ENCODE results near the gene SEC24C. TPM values are rescaled to one million over a fixed set of nuclear protein-coding genes. Genes with fewer than 3 reads are reported as not detected.

Gene SEC24C
- polyA plus RNA-seq, 6 donors from 2014 or later = 20.3 to 39.4 (median 28.2) TPM

DNA sequence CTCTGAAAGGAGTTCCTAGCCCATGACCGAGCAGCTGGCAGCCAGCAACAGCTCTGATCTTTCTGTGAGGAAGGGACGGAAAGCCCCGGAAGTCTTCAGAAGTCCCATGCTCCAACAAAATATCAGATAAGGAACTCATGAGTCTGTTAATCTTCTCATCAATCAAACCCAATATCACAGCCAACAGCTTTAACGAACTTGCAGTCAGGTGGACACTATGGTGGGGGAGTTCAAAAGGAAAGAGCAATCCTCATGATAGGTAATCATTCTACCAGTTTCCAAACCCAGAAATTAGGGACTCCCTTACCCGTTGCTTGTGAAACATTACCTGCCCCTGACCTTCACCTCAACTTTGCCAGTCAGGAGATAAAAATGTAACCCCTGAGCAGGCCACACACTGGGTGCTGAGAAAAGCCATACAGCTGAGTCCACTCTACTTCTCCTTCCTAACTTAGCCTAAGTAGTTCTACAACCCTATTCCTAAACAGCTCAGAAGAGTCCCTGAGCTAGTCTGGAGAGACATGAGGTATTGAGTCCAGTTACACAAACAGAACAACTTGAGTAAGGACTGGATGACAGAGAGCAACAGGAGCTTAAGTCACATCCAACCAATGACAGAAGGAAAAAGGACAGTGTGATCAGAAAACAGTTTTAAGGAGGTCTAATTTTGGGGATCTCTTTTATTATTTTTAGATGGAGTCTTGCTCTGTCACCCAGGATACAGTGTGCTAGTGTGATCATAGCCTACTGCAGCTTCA lies 65.1 kb downstream of the SEC24C start:
- DNase-seq = no peak
- peaks cover 4 to 23% of the 10 kb centered on the region in 2 donors for H3K36me3 Mint-ChIP-seq
- peaks cover 0 to 2% (median 0%) of the 10 kb centered on the region in 7 donors for H3K9me3 Mint-ChIP-seq
- peak overlapping the region in 4 of 6 donors; percentile 25 to 85 (median 78) for H3K27ac Mint-ChIP-seq
- peaks cover 22 to 51% (median 40%) of the 10 kb centered on the region in 3 donors for H3K4me1 Mint-ChIP-seq
- no peak for ATAC-seq (ENCODE audit: low read depth in 2 of 2)
- H3K27me3 Mint-ChIP-seq = no peaks in the 10 kb centered on the region
- peak overlapping the region in 7 of 8 donors; percentile 65 to 94 (median 85) for H3K4me3 Mint-ChIP-seq

DNA sequence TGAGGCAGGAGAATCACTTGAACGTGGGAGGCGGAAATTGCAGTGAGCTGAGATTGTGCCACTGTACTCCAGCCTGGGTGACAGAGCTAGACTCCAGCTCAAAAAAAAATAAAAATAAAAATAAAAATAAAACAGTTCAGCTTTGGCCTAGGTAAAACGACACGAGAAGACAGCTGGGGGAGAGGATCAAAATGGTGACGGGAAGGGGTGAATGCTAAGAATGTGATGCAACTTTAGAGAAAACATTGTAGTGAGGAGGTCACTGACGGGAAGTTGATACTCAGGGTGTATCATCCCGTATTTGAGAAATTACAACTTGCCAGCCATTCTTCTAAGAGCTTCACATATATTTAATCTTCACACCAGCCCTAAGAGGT lies 66.2 kb downstream of the SEC24C start:
- H3K36me3 Mint-ChIP-seq = peaks cover 4 to 23% of the 10 kb centered on the region in 2 donors
- H3K4me3 Mint-ChIP-seq = peak overlapping the region; percentile 79 to 94 (median 86)
- ATAC-seq (ENCODE audit: low read depth in 2 of 2) (no peak), DNase-seq (no peak)
- H3K9me3 Mint-ChIP-seq = peaks cover 0 to 2% (median 0%) of the 10 kb centered on the region in 7 donors
- H3K4me1 Mint-ChIP-seq = peaks cover 22 to 49% (median 39%) of the 10 kb centered on the region in 3 donors
- peak overlapping the region in 5 of 6 donors; percentile 74 to 97 (median 88) for H3K27ac Mint-ChIP-seq
- H3K27me3 Mint-ChIP-seq = no peaks in the 10 kb centered on the region

DNA sequence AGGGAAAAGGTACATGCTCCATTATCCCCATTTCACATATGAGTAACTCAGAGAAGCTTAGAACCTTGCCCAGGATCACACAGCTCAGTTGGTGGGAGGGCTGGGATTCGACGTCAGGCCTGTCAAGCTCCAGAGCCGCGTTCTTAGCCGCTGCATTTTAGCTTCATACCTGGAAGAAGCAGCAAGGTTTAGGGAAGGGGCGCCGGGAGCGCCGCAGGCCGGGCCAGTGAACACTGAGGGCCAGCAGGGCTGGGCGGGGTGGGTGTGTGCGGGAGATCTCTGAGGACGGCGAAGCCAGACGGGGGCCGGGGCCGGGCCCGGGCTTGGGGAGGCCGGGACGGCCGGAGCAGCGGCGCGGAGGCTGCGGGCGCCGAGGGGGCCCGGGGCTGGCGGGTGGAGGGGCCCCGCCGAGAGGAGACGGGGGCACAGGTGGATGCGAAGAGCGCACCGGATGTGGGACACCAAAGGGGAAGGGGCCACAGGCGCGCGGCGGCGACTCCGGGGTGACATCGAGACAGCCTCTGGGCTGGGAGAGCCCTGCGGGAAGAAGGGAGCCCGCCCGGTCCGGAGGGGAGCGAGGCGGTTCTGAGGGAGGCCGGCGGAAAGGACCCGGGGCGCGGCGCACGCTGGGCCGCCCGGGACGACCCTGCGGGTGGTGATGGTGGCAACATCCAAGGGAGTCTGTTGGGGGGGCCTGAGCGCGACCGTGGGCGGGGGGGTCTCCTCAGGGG lies 66.7 kb downstream of the SEC24C start:
- Mint-ChIP-seq H3K27ac (peak overlapping the region in 5 of 6 donors; percentile 85 to 97 (median 88)), H3K9me3 (peaks cover 0 to 2% (median 0%) of the 10 kb centered on the region in 7 donors), H3K4me3 (peak overlapping the region; percentile 79 to 94 (median 86)), H3K36me3 (peaks cover 4 to 18% of the 10 kb centered on the region in 2 donors), H3K4me1 (peaks cover 22 to 43% (median 39%) of the 10 kb centered on the region in 3 donors), H3K27me3 (no peaks in the 10 kb centered on the region)
- ATAC-seq (ENCODE audit: low read depth in 2 of 2) = peak; percentile 26
- peak; percentile 60 for DNase-seq

DNA sequence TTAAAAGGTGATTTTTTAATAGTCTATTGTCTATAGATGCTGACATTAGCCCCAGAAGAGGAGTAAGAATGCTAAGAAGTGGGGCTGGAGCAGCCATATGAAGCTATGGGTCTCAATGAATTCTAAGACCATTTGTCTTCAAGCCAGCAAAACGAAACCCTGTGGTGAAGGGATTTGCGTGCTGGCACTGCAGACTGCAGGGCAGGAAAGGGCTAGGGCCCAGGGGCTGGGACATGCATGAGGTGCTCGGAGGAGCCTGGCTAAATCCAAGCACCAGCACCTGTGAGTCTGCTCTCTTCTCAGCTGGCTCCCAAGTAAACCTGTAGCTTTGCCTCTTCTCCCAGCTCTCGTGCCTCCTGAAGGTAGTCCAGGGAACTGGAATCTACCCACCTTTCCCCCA lies 68.5 kb downstream of the SEC24C start:
- Mint-ChIP-seq H3K4me3 (peak overlapping the region in 6 of 8 donors; percentile 44 to 85 (median 56)), H3K27ac (peak overlapping the region; percentile 15 to 92 (median 78)), H3K36me3 (peaks cover under 1 to 4% of the 10 kb centered on the region in 2 donors), H3K4me1 (peaks cover 11 to 28% (median 26%) of the 10 kb centered on the region in 3 donors), H3K9me3 (peaks cover 0 to 2% (median 0%) of the 10 kb centered on the region in 7 donors), H3K27me3 (no peaks in the 10 kb centered on the region)
- DNase-seq (no peak), ATAC-seq (ENCODE audit: low read depth in 2 of 2) (no peak)

DNA sequence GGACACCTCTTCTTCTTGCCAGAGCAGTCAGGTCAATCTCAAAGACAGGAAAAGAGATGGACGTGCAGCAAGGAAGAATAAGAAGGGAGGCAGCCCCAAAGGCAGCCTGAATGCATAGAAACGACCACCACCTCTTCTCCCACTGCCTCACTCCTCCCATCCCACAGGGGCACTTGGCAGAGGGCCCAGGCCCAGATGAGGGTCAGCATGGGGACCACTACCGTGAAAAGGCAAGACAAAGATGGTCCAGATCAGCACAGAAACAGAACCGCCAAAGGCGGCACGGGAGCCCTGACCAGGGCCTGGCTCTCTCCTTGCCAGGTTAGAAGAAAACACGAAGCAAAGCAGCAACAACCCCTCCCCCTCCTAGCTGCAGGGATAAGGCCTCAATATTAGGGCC lies 69.2 kb downstream of the SEC24C start:
- Mint-ChIP-seq H3K27ac (peak overlapping the region in 2 of 6 donors; percentile 43 to 86), H3K9me3 (peaks cover 0 to 2% (median 0%) of the 10 kb centered on the region in 7 donors), H3K27me3 (no peaks in the 10 kb centered on the region), H3K4me1 (peaks cover 11 to 26% (median 26%) of the 10 kb centered on the region in 3 donors), H3K4me3 (peak overlapping the region in 2 of 8 donors; percentile 45 to 84), H3K36me3 (peaks cover 0 to 4% of the 10 kb centered on the region in 2 donors)
- DNase-seq = no peak
- ATAC-seq (ENCODE audit: low read depth in 2 of 2) = no peak

DNA sequence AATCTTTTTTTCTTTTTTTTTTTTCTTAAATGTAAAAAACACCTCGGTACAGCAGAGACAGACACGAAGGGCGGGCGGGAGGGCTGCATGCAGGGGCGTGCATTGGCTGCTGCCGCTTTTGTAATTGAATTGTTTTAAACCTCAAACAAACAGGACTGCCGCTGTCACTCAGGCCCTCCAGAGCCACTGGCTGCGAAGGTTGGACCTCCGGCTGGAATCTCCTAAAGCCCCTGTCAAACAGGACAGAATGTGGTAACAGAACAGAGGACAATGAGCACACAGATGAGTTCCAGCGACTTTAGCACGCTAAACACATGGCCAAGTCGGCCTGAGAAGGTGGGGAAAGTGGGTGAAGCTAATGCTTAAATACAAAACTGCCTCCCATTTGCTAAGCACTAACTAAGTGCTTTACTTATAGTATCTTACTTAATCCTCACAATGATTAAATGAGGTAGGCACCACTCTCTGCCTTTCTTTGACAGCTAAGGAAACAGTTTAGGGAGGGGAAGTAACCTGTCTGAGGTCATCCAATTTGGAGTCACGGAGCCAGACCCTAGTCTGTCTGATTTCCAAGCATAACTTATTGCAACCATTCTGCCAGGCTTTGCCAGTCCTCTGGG lies 70.2 kb downstream of the SEC24C start:
- no peak for DNase-seq
- H3K9me3 Mint-ChIP-seq = peaks cover 0 to 2% (median 0%) of the 10 kb centered on the region in 7 donors
- H3K36me3 Mint-ChIP-seq = peaks cover 0 to 4% of the 10 kb centered on the region in 2 donors
- no peak for ATAC-seq (ENCODE audit: low read depth in 2 of 2)
- H3K27ac Mint-ChIP-seq = no peak overlapping the region
- H3K4me3 Mint-ChIP-seq = no peak overlapping the region
- no peaks in the 10 kb centered on the region for H3K27me3 Mint-ChIP-seq
- peaks cover 3 to 18% (median 15%) of the 10 kb centered on the region in 3 donors for H3K4me1 Mint-ChIP-seq

DNA sequence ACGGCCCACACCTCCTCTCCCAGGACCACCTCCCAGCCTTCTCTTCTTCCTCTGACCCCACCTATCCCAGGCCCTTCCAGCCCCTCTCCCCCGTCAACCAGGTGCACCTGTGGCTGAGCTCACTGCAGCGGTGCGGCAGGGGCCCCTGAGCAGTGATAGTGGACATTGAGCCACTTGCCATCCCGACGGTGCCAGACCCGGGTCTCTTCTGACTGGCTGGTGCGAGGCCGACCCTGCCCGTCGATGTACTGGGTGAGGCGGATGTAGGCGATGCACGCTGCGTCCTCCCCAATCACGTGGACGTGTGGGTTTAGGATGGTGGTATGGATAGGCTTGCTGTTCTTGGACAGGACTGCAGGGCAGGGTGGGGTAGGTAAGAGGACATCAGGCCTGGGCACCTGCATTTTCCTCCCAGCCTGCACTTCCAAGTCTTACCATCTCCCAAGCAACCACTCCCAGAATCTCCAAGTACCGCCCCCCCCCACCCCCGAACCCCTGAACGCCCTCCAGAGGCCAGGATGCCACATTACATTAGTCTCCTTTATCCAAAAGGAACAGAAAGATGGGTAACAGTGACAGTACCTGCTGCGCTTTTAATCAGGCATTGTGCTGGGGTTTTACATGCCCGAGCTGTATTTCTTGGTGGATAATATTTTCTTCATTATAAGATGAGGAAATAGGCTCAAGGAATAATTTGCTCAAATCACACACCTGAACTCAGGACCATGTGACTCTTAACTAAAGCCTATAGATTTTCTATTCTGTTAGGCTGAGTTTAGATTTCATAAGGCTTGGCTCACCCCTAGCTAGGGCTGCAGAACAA lies 70.9 kb downstream of the SEC24C start:
- Mint-ChIP-seq H3K27ac (no peak overlapping the region), H3K9me3 (peaks cover 0 to 2% (median 0%) of the 10 kb centered on the region in 7 donors), H3K4me3 (no peak overlapping the region), H3K27me3 (no peaks in the 10 kb centered on the region), H3K36me3 (peaks cover 0 to 4% of the 10 kb centered on the region in 2 donors), H3K4me1 (peaks cover 0 to 11% (median 9%) of the 10 kb centered on the region in 3 donors)
- no peak for ATAC-seq (ENCODE audit: low read depth in 2 of 2)
- DNase-seq = no peak

GRCh38 chr10:73815719-73816030 lies 71.5 kb downstream of the SEC24C start:
- DNase-seq (no peak), ATAC-seq (ENCODE audit: low read depth in 2 of 2) (no peak)
- H3K36me3 Mint-ChIP-seq = peaks cover 0 to 4% of the 10 kb centered on the region in 2 donors
- no peak overlapping the region for H3K27ac Mint-ChIP-seq
- no peak overlapping the region for H3K4me3 Mint-ChIP-seq
- no peaks in the 10 kb centered on the region for H3K27me3 Mint-ChIP-seq
- H3K9me3 Mint-ChIP-seq = peaks cover 0 to 2% (median 0%) of the 10 kb centered on the region in 7 donors
- H3K4me1 Mint-ChIP-seq = peaks cover 0 to 10% (median 6%) of the 10 kb centered on the region in 3 donors

DNA sequence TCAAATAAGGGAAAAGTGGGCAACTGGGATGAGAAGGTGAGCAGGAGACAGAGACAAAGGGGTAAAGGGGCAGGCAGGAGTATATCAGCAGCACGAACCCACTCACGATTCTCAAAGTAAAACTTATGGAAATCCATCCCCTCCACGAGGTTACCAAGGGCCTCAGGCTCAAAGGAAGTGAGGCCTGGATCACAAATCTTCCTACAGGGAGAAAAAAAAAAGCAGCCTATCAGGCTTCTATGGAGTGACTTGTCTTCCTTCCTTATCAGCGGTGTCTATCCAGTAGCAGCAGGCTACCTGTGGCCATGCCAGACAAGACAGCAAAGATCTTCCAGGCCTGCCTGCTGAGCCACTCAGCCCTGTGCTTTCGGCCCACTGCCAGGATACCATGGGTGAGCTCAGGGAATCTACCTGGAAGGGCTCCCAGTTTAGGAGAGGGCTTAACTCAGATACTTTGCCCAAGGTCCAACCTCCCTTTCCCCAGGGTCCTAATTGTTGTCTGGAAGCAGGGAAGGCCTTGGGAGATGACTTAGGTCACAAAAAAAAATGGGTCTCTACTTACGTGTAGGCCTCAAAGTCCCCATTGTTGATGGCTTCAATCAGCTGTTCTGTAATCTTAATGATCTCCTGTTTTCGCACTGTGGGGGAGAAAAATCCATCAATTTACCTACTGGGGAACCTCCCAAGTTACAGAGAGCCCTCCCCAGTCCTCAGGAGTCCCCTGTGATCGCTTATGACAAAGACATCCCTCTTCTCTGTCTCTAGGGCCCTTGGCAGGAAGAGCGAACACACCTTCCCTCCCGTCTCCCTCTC lies 73.0 kb downstream of the SEC24C start:
- peaks cover 0 to 10% (median 4%) of the 10 kb centered on the region in 3 donors for H3K4me1 Mint-ChIP-seq
- DNase-seq (no peak), ATAC-seq (ENCODE audit: low read depth in 2 of 2) (no peak)
- peaks cover 0 to 2% (median 0%) of the 10 kb centered on the region in 7 donors for H3K9me3 Mint-ChIP-seq
- peaks cover 0 to 4% of the 10 kb centered on the region in 2 donors for H3K36me3 Mint-ChIP-seq
- peak overlapping the region in 2 of 6 donors; percentile 47 to 58 for H3K27ac Mint-ChIP-seq
- no peaks in the 10 kb centered on the region for H3K27me3 Mint-ChIP-seq
- peak overlapping the region in 1 of 8 donors; percentile 56 for H3K4me3 Mint-ChIP-seq

DNA sequence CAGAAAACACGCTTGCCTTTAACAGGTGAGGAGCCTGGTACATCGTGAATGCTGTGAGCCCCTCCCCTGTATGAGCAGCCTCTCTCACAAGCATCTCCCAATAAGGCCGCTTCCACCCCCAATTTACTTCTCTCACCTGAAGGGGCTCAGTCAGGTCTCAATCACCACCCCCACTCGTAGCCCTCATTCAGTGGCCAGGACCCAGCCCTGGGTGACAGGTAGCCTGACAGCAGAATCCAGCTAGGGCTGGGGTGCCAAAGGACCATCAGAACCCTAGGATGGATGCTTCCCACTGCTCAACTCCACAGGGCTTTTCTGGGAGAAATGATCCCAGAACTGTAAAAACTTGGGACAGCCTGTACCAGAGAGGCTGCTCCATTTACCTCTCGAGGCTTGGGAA lies 73.7 kb downstream of the SEC24C start:
- no peaks in the 10 kb centered on the region for H3K27me3 Mint-ChIP-seq
- no peaks in the 10 kb centered on the region for H3K9me3 Mint-ChIP-seq
- ATAC-seq (ENCODE audit: low read depth in 2 of 2) (no peak), DNase-seq (no peak)
- peaks cover 0 to 7% (median 6%) of the 10 kb centered on the region in 3 donors for H3K4me1 Mint-ChIP-seq
- no peak overlapping the region for H3K4me3 Mint-ChIP-seq
- H3K27ac Mint-ChIP-seq = no peak overlapping the region
- peaks cover 0 to 4% of the 10 kb centered on the region in 2 donors for H3K36me3 Mint-ChIP-seq

GRCh38 chr10:73818402-73818801 lies 74.2 kb downstream of the SEC24C start:
- peaks cover 0 to 1% (median under 1%) of the 10 kb centered on the region in 3 donors for H3K4me1 Mint-ChIP-seq
- H3K27me3 Mint-ChIP-seq = no peaks in the 10 kb centered on the region
- H3K9me3 Mint-ChIP-seq = no peaks in the 10 kb centered on the region
- peaks cover 0 to 4% of the 10 kb centered on the region in 2 donors for H3K36me3 Mint-ChIP-seq
- DNase-seq = no peak
- no peak overlapping the region for H3K27ac Mint-ChIP-seq
- H3K4me3 Mint-ChIP-seq = no peak overlapping the region
- ATAC-seq (ENCODE audit: low read depth in 2 of 2) = no peak

DNA sequence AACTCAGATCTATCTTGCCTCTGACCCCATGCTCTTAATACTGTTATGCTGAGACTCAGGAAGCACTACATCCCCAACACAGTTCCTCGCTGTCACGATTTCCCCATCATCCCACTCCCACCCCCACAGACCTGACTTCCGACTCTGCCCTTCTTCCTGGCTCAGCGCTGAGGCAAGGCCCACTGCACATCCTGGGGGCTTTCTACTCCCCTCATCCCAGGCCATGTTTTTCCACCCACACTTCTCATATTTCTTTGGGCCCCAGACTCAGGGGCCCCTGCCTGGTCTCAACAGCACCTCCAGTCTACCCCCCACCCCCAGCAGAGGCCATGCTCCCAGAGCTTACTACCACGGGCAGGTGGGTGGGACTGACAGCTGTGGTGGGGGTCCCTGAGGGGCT lies 74.9 kb downstream of the SEC24C start:
- peaks cover 0 to 1% (median 0%) of the 10 kb centered on the region in 3 donors for H3K4me1 Mint-ChIP-seq
- no peak for DNase-seq
- no peaks in the 10 kb centered on the region for H3K27me3 Mint-ChIP-seq
- no peaks in the 10 kb centered on the region for H3K9me3 Mint-ChIP-seq
- H3K27ac Mint-ChIP-seq = no peak overlapping the region
- no peak overlapping the region for H3K4me3 Mint-ChIP-seq
- H3K36me3 Mint-ChIP-seq = no peaks in the 10 kb centered on the region
- no peak for ATAC-seq (ENCODE audit: low read depth in 2 of 2)

Measured in naive B cell (primary cell).